Right atrium auricular region (tissue), 2 donors: ENCODE measurements around the gene SPDYE1. TPM values are rescaled to one million over a fixed set of nuclear protein-coding genes. Genes with fewer than 3 reads are reported as not detected.

ENCODE experiments used
- DNase-seq: peaks from one replicate; pipeline ENCODE4 v3.0.0-alpha.2; 2019; ENCODE audit warnings: low spot score
- H3K27ac ChIP-seq, 2 donors: fragments of 200-600 bp; sonication (generic); 1 replicate in 1 of 2; 2 replicates in 1 of 2; pipeline ENCODE4 v1.5.1; 2016 to 2019
- H3K27me3 ChIP-seq, 2 donors: fragments of 200-600 bp; sonication (generic); one replicate each; pipeline versions ENCODE4 v1.5.1 to v1.6.0; 2017 to 2019
- H3K36me3 ChIP-seq: fragments of 200-600 bp; sonication (generic); one replicate; pipeline ENCODE4 v1.5.1; 2016
- H3K4me1 ChIP-seq, 2 donors: fragments of 200-600 bp; sonication (generic); one replicate each; pipeline versions ENCODE4 v1.5.1 to v1.6.0; 2017 to 2019
- H3K4me3 ChIP-seq, 2 donors: fragments of 200-600 bp; sonication (generic); 1 replicate in 1 of 2; 2 replicates in 1 of 2; pipeline ENCODE4 v1.5.1; 2017 to 2019; ENCODE audit warnings: mild to moderate bottlenecking in 1 of 2, moderate library complexity in 1 of 2
- H3K9me3 ChIP-seq, 2 donors: fragments of 200-600 bp; sonication (generic); one replicate each; pipeline ENCODE4 v1.5.1; 2019
- total RNA-seq, 2 donors: library from RNA; depleted of rRNA; stranded (reverse); fragments of >200 nt; gene quantifications; one replicate each; pipeline ENCODE4 v1.1.0, GENCODE V29; 2016
- TF ChIP-seq, protein P1 (sequence below), 2 donors: fragments of 200-600 bp; sonication (generic); IDR thresholded peaks; one replicate each; pipeline ENCODE4 v1.5.1; 2019; ENCODE audit warnings: antibody characterized with exemption in 2 of 2

SPDYE1 gene
- total RNA-seq, 2 donors from 2014 or later: not detected

DNA sequence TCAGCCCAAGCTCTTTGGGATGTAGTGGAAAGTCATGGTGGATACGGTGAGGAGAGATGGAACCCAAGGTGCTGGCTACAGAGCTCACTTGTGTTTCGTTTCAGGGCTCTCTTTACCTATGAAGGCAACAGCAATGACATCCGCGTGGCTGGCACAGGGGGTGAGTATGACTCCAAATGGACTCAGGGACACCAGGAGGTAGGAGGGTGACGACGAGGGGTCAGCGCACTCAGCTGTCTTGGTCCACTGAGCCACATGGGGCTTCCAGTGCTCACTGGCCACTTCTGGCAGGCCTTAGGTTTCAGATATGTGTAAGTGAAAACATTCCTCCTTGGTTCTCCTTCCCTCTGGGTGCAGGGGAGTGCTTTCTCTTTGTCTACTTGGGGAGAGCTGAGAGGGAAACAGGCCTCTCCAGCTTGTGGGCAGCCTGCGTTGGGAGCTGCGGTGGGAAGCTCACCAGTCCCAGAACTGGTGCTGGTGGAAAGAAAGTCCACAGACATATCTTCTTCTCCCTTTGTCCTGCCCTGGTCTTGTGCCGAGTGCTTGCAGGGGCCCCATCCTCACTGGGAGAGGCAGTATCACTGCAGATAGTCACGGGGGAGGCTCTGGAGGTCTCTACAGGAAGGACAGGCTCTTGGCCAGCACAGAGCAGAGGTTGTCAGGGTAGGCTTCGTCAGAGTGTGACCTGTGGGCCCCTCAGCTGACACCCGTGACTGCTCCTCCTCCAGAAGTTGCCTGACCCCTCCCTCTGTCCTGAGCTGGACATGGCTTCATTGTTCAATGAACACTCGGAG lies 52.6 kb downstream of the SPDYE1 start:
- Histone ChIP-seq H3K27me3 (no peaks in the 10 kb centered on the region), H3K4me3 (no peak overlapping the region), H3K4me1 (peaks cover 0 to 34% of the 10 kb centered on the region in 2 donors), H3K27ac (no peak overlapping the region), H3K9me3 (no peaks in the 10 kb centered on the region), H3K36me3 (peaks cover 52% of the 10 kb centered on the region)
- TF ChIP-seq, protein P1, sequence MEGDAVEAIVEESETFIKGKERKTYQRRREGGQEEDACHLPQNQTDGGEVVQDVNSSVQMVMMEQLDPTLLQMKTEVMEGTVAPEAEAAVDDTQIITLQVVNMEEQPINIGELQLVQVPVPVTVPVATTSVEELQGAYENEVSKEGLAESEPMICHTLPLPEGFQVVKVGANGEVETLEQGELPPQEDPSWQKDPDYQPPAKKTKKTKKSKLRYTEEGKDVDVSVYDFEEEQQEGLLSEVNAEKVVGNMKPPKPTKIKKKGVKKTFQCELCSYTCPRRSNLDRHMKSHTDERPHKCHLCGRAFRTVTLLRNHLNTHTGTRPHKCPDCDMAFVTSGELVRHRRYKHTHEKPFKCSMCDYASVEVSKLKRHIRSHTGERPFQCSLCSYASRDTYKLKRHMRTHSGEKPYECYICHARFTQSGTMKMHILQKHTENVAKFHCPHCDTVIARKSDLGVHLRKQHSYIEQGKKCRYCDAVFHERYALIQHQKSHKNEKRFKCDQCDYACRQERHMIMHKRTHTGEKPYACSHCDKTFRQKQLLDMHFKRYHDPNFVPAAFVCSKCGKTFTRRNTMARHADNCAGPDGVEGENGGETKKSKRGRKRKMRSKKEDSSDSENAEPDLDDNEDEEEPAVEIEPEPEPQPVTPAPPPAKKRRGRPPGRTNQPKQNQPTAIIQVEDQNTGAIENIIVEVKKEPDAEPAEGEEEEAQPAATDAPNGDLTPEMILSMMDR (IDR thresholded peaks at IDR 0.05): no peak
- no peak for DNase-seq

DNA sequence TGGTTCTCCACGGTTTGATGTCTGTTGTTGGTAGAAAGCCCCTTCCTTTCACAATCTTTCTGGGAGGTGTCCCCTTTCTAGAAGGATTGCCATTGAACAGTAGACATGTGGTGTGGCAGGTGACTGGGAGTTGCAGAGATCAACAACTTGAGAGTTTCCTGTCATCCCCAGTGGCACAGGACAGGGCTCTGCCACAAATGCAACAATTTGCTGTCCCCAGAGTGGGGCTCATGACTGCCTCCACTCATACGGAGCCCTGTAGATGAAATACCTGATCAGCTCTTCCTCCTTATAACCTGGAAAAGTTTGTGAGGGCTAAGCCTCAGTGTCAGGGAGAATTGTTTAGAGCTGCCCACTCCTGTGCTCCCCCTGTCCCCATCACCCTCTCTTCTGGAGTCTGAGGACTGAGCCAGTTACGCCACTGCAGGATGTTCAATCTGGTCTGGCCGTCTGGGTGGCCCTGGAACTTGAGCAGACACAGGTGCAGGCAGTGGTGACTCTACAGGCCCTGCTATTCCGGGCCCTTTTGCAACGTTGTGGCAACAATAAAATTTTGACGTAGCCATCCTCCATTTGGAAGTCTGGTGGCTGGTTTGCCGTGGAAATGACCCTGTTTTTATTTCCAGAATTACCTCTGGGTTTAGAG lies 53.3 kb downstream of the SPDYE1 start:
- TF ChIP-seq, protein P1 (IDR thresholded peaks at IDR 0.05): no peak
- H3K27ac ChIP-seq: no peak overlapping the region

DNA sequence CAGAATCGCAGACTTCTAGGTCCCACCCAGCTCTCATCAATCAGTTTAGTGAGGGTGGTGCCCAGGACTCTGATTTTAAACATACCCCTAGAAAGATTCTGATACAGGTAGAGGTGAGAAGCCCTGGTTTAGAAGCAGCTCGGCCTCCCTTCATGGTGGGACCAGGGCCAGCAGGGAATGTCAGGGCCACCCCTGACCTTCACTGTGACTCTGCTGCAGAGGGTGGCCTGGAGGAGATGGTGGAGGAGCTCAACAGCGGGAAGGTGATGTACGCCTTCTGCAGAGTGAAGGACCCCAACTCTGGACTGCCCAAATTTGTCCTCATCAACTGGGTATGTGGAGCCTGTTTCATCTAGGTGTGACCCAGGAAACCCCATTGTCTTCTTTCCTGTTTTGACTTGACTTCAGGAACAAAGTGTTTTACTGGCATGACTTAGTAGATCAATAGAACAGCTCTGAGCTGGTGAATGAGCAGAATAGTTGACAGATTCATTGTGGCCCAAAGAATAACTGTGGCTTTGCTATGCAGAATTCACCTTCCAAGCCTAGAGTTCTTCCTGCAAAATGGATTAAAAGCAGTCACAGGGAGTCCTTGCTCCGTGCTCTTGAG lies 54.0 kb downstream of the SPDYE1 start:
- Histone ChIP-seq H3K4me1 (peaks cover 0 to 20% of the 10 kb centered on the region in 2 donors), H3K27me3 (no peaks in the 10 kb centered on the region), H3K27ac (no peak overlapping the region), H3K4me3 (no peak overlapping the region), H3K9me3 (no peaks in the 10 kb centered on the region), H3K36me3 (peaks cover 56% of the 10 kb centered on the region)
- DNase-seq: no peak
- TF ChIP-seq, protein P1 (IDR thresholded peaks at IDR 0.05): no peak

More for the DNA sequence above, 53.3 kb downstream of the SPDYE1 start:
- H3K9me3 ChIP-seq: no peaks in the 10 kb centered on the region
- no peak overlapping the region for H3K4me3 ChIP-seq
- DNase-seq: no peak
- H3K36me3 ChIP-seq: peaks cover 53% of the 10 kb centered on the region
- H3K27me3 ChIP-seq: no peaks in the 10 kb centered on the region
- H3K4me1 ChIP-seq: peaks cover 0 to 26% of the 10 kb centered on the region in 2 donors

DNA sequence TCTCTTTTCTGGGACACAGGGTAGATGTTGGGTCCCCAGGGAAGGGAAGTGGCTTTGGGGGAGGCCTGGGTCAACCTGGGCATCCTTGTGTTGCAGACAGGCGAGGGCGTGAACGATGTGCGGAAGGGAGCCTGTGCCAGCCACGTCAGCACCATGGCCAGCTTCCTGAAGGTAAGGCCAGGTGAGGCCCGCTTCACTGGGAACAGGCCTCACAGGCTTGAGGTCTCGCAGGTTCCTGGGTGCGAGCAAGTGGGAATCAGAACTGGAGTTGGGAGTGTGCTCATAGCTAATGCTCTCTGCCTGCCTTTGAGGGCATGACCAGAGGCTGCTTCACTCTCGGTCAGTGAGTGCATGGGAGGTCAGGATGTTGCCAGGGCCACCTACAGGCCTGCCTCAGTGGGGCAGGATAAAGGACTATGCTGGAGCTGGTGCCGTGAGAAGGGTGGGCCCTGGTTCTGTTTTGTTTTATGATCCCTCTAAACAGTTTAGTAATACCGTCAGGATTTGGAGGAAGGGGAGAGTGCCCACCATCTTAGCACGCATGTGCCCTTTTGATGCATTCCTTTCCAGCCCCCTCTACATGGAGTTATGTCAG lies 55.2 kb downstream of the SPDYE1 start:
- peaks cover 0 to 11% of the 10 kb centered on the region in 2 donors for H3K4me1 ChIP-seq
- H3K9me3 ChIP-seq: no peaks in the 10 kb centered on the region
- no peak overlapping the region for H3K4me3 ChIP-seq
- DNase-seq: no peak
- TF ChIP-seq, protein P1 (IDR thresholded peaks at IDR 0.05): no peak
- H3K27me3 ChIP-seq: no peaks in the 10 kb centered on the region
- no peak overlapping the region for H3K27ac ChIP-seq
- peaks cover 65% of the 10 kb centered on the region for H3K36me3 ChIP-seq

DNA sequence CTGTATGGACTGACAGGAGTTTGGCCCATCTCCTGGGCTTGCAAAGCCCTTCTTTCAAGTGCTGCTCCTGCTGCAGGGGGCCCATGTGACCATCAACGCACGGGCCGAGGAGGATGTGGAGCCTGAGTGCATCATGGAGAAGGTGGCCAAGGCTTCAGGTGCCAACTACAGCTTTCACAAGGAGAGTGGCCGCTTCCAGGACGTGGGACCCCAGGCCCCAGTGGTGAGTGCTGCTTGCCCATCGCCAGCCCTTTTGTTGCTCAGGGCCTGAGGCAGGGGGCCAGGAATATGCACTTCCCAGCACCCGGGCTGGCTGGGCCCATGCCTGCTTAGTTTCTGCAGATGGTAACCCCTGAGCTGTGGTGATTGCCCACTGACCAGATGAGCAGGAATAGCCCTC lies 59.0 kb downstream of the SPDYE1 start:
- no peak for DNase-seq
- Histone ChIP-seq H3K36me3 (peaks cover 81% of the 10 kb centered on the region), H3K27me3 (no peaks in the 10 kb centered on the region), H3K27ac (no peak overlapping the region), H3K9me3 (no peaks in the 10 kb centered on the region), H3K4me3 (no peak overlapping the region), H3K4me1 (peaks cover 0 to 20% of the 10 kb centered on the region in 2 donors)
- TF ChIP-seq, protein P1 (IDR thresholded peaks at IDR 0.05): no peak
